GM12878 (cell line): ENCODE data around the gene CALR. TPM values are rescaled to one million over a fixed set of nuclear protein-coding genes. Genes with fewer than 3 reads are reported as not detected.

Experiments used
- BCL11A ChIP-seq: IDR thresholded peaks from 2 replicates; pipeline ENCODE4 v1.6.1; 2011; ENCODE audit warnings: low read depth, low read length
- BRCA1 ChIP-seq: IDR thresholded peaks from 2 replicates; pipeline ENCODE4 v1.6.1; 2011; ENCODE audit warnings: low read depth, low read length, improper control_type of control experiment
- CBFB ChIP-seq: IDR thresholded peaks from 2 replicates; pipeline ENCODE4 v1.6.1; 2016; ENCODE audit warnings: antibody characterized with exemption, low read depth
- CBX3 ChIP-seq: fragments of 200-600 bp; sonication (generic); IDR thresholded peaks from 2 replicates; pipeline ENCODE4 v1.6.1; 2016; ENCODE audit warnings: low read depth, borderline replicate concordance
- MEF2A ChIP-seq: IDR thresholded peaks from 2 replicates; pipeline ENCODE4 v1.6.1; 2011; ENCODE audit warnings: low read depth, mild to moderate bottlenecking, low read length, moderate library complexity; ENCODE audit not compliant: insufficient read depth
- MTA3 ChIP-seq: IDR thresholded peaks from 2 replicates; pipeline ENCODE4 v1.6.1; 2012; ENCODE audit warnings: low read length, inconsistent platforms, borderline replicate concordance
- POU2F2 ChIP-seq: IDR thresholded peaks from 3 replicates; pipeline ENCODE4 v1.6.1; 2011; ENCODE audit warnings: low read depth, mild to moderate bottlenecking, low read length, borderline replicate concordance
- SMARCA5 ChIP-seq: fragments of 450-650 bp; IDR thresholded peaks from 2 replicates; pipeline ENCODE4 v1.6.1; 2017; ENCODE audit warnings: mild to moderate bottlenecking
- TCF3 ChIP-seq: IDR thresholded peaks from 2 replicates; pipeline ENCODE4 v1.6.1; 2012; ENCODE audit warnings: low read depth, mild to moderate bottlenecking, low read length, borderline replicate concordance; ENCODE audit not compliant: insufficient read depth
- polyA plus RNA-seq, 11 experiments: library from polyadenylated mRNA; depleted of rRNA in 4 of 11; unstranded in 6 of 11; stranded (reverse) in 5 of 11; fragments of >200 nt; fragmentation: Nextera tagmentation in 4 of 11; fragmentation: Illumina TruSeq in 1 of 11; extraction: Ambion mirVana in 4 of 11; extraction: Trizol in 1 of 11; gene quantifications; 1 replicate in 1 of 11; 2 replicates in 10 of 11; pipeline versions ENCODE4 v1.2.1 to v1.2.3, GENCODE V29; 2011 to 2016; ENCODE audit warnings: inconsistent platforms in 2 of 11, missing spikeins in 2 of 11, low read depth in 1 of 11
- total RNA-seq, 4 experiments: library from RNA; depleted of rRNA in 3 of 4; stranded (reverse); fragments of >200 nt in 3 of 4; fragmentation: Illumina TruSeq in 1 of 4; extraction: Trizol in 1 of 4; gene quantifications; 2 replicates each; pipeline versions ENCODE4 v1.2.1 to v1.2.3, GENCODE V29; 2013 to 2021
- TF ChIP-seq, protein P1 (sequence below), 3 experiments: IDR thresholded peaks in 2 of 3; conservative IDR thresholded peaks in 1 of 3; 2 replicates each; pipeline ENCODE4 v1.5.1; 2011; ENCODE audit warnings: low read depth in 3 of 3, low read length in 3 of 3, mild to moderate bottlenecking in 3 of 3, control low read depth in 2 of 3, moderate library complexity in 2 of 3, inconsistent platforms in 1 of 3, mixed read lengths in 1 of 3; ENCODE audit not compliant: control insufficient read depth in 2 of 3, insufficient read depth in 1 of 3; ENCODE audit errors: extremely low read depth in 1 of 3
- TF ChIP-seq, protein P2 (sequence below): fragments of 450-650 bp; IDR thresholded peaks from 2 replicates; pipeline ENCODE4 v1.6.1; 2017; ENCODE audit warnings: mild to moderate bottlenecking, moderate library complexity
- TF ChIP-seq, protein P3 (sequence below): fragments of 450-650 bp; IDR thresholded peaks from 2 replicates; pipeline ENCODE4 v1.6.1; 2017; ENCODE audit warnings: mild to moderate bottlenecking, moderate library complexity
- TF ChIP-seq, protein P4 (sequence below): fragments of 450-650 bp; IDR thresholded peaks from 2 replicates; pipeline ENCODE4 v1.6.1; 2017; ENCODE audit warnings: low read depth, mild to moderate bottlenecking, moderate library complexity

The CALR gene
- total and polyA plus RNA-seq, 10 of the 15 experiments (the other 5 are each of a cell fraction or from before 2014, with no cell fraction given) = 202 to 1,451 (median 749) TPM

DNA sequence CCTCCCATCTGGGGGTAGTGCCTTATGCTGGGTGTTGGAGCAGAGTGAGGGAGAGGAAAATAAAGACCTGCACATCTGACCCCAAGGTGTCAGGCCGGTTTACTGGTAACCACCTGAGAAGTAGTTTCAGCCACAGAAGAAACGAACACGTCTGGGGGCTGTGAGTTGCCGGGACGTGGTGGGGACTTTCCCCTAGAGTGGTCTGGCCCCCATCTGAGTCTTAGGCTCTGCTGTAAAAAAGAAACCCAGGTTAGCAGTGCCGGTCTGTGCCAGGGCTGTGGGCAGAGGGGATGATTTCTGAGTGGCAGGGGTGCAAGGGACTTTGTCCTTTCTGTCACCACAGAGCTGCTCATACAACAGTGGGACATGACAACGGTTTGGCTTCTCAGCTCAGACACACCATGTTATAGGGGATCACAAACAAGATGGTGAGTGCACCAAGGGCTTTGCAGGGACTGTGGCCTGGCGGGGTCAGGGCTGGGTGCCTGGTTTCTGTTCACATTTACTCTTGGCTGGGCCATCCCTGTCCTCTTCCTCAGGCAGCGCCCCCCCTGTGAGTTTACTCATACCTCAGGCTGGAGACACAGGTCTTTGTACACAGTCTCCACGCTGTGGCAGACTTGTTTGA, 38.4 kb upstream of the CALR start (continued):
- peak; percentile 52; the same call in 1 of the 2 replicates for TF ChIP-seq CBFB
- TF ChIP-seq TCF3 = no peak
- TF ChIP-seq, protein P1, sequence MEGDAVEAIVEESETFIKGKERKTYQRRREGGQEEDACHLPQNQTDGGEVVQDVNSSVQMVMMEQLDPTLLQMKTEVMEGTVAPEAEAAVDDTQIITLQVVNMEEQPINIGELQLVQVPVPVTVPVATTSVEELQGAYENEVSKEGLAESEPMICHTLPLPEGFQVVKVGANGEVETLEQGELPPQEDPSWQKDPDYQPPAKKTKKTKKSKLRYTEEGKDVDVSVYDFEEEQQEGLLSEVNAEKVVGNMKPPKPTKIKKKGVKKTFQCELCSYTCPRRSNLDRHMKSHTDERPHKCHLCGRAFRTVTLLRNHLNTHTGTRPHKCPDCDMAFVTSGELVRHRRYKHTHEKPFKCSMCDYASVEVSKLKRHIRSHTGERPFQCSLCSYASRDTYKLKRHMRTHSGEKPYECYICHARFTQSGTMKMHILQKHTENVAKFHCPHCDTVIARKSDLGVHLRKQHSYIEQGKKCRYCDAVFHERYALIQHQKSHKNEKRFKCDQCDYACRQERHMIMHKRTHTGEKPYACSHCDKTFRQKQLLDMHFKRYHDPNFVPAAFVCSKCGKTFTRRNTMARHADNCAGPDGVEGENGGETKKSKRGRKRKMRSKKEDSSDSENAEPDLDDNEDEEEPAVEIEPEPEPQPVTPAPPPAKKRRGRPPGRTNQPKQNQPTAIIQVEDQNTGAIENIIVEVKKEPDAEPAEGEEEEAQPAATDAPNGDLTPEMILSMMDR (IDR thresholded peaks at IDR 0.05 in 2 of 3, conservative IDR thresholded peaks at IDR 0.05 in 1 of 3; ENCODE audit: control insufficient read depth in 2 of 3, extremely low read depth in 1 of 3, insufficient read depth in 1 of 3, low read depth in 3 of 3, low read length in 3 of 3) = peak in 2 of 3 experiments; percentile 1 to 18; a peak in 1 of 6 replicates
- TF ChIP-seq BRCA1 = no peak
- TF ChIP-seq, protein P2, sequence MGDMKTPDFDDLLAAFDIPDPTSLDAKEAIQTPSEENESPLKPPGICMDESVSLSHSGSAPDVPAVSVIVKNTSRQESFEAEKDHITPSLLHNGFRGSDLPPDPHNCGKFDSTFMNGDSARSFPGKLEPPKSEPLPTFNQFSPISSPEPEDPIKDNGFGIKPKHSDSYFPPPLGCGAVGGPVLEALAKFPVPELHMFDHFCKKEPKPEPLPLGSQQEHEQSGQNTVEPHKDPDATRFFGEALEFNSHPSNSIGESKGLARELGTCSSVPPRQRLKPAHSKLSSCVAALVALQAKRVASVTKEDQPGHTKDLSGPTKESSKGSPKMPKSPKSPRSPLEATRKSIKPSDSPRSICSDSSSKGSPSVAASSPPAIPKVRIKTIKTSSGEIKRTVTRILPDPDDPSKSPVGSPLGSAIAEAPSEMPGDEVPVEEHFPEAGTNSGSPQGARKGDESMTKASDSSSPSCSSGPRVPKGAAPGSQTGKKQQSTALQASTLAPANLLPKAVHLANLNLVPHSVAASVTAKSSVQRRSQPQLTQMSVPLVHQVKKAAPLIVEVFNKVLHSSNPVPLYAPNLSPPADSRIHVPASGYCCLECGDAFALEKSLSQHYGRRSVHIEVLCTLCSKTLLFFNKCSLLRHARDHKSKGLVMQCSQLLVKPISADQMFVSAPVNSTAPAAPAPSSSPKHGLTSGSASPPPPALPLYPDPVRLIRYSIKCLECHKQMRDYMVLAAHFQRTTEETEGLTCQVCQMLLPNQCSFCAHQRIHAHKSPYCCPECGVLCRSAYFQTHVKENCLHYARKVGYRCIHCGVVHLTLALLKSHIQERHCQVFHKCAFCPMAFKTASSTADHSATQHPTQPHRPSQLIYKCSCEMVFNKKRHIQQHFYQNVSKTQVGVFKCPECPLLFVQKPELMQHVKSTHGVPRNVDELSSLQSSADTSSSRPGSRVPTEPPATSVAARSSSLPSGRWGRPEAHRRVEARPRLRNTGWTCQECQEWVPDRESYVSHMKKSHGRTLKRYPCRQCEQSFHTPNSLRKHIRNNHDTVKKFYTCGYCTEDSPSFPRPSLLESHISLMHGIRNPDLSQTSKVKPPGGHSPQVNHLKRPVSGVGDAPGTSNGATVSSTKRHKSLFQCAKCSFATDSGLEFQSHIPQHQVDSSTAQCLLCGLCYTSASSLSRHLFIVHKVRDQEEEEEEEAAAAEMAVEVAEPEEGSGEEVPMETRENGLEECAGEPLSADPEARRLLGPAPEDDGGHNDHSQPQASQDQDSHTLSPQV = no peak
- TF ChIP-seq POU2F2 = 0 out of 3 replicates have a peak, but pooled peaks have one; percentile 9
- TF ChIP-seq MTA3 = peak; percentile 67; the same call in 1 of the 2 replicates
- no peak for TF ChIP-seq MEF2A
- TF ChIP-seq, protein P3, sequence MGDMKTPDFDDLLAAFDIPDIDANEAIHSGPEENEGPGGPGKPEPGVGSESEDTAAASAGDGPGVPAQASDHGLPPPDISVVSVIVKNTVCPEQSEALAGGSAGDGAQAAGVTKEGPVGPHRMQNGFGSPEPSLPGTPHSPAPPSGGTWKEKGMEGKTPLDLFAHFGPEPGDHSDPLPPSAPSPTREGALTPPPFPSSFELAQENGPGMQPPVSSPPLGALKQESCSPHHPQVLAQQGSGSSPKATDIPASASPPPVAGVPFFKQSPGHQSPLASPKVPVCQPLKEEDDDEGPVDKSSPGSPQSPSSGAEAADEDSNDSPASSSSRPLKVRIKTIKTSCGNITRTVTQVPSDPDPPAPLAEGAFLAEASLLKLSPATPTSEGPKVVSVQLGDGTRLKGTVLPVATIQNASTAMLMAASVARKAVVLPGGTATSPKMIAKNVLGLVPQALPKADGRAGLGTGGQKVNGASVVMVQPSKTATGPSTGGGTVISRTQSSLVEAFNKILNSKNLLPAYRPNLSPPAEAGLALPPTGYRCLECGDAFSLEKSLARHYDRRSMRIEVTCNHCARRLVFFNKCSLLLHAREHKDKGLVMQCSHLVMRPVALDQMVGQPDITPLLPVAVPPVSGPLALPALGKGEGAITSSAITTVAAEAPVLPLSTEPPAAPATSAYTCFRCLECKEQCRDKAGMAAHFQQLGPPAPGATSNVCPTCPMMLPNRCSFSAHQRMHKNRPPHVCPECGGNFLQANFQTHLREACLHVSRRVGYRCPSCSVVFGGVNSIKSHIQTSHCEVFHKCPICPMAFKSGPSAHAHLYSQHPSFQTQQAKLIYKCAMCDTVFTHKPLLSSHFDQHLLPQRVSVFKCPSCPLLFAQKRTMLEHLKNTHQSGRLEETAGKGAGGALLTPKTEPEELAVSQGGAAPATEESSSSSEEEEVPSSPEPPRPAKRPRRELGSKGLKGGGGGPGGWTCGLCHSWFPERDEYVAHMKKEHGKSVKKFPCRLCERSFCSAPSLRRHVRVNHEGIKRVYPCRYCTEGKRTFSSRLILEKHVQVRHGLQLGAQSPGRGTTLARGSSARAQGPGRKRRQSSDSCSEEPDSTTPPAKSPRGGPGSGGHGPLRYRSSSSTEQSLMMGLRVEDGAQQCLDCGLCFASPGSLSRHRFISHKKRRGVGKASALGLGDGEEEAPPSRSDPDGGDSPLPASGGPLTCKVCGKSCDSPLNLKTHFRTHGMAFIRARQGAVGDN = peak; percentile 40; the same call in 1 of the 2 replicates
- TF ChIP-seq, protein P4, sequence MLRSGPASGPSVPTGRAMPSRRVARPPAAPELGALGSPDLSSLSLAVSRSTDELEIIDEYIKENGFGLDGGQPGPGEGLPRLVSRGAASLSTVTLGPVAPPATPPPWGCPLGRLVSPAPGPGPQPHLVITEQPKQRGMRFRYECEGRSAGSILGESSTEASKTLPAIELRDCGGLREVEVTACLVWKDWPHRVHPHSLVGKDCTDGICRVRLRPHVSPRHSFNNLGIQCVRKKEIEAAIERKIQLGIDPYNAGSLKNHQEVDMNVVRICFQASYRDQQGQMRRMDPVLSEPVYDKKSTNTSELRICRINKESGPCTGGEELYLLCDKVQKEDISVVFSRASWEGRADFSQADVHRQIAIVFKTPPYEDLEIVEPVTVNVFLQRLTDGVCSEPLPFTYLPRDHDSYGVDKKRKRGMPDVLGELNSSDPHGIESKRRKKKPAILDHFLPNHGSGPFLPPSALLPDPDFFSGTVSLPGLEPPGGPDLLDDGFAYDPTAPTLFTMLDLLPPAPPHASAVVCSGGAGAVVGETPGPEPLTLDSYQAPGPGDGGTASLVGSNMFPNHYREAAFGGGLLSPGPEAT = peak; percentile 82
- TF ChIP-seq SMARCA5 = no peak
- no peak for TF ChIP-seq CBX3
- TF ChIP-seq BCL11A = peak; percentile 51; the same call in 1 of the 2 replicates
